Subcutaneous adipose tissue (tissue), 4 donors: ENCODE measurements around the gene CEP55. TPM values are rescaled to one million over a fixed set of nuclear protein-coding genes. Genes with fewer than 3 reads are reported as not detected.

Source experiments
- CTCF ChIP-seq: fragments of 450-650 bp; IDR thresholded peaks from one replicate; pipeline ENCODE4 v1.5.1; 2016; ENCODE audit warnings: low read depth, mild to moderate bottlenecking, control low read depth, antibody characterized with exemption, moderate library complexity
- small RNA-seq: library from RNA; depleted of rRNA; stranded (forward); fragments of <200 nt; gene quantifications from one replicate; pipeline ENCODE3, GENCODE V24; 2016
- total RNA-seq, 4 donors: library from RNA; depleted of rRNA; stranded (reverse); fragments of >200 nt; gene quantifications; one replicate each; pipeline ENCODE4 v1.1.0, GENCODE V29; 2016

The CEP55 gene
- total RNA-seq, 4 donors from 2014 or later, result 0.19 to 4.2 (median 1.5) TPM

GRCh38 chr10:93570383-93570782, 74.0 kb downstream of the CEP55 start:
- no peak for TF ChIP-seq CTCF

- no peak for TF ChIP-seq CTCF
Measured at GRCh38 chr10:93572606-93573005, 76.2 kb downstream of the CEP55 start.

GRCh38 chr10:93573051-93573909, 76.9 kb downstream of the CEP55 start:
- no peak for TF ChIP-seq CTCF

- TF ChIP-seq CTCF, result no peak
Measured at GRCh38 chr10:93573924-93574323, 77.5 kb downstream of the CEP55 start.

- no peak for TF ChIP-seq CTCF
Measured at GRCh38 chr10:93576888-93577287, 80.5 kb downstream of the CEP55 start.

- TF ChIP-seq CTCF, result no peak
Measured at GRCh38 chr10:93577565-93577964, 81.2 kb downstream of the CEP55 start.

Small RNA genes lying within 50 kb of the gene (small RNA-seq; reads per million reads assigned to genes)
- not detected for gene RNA5SP323

Other genes starting within 250 kb of the CEP55 start
- 100 to 1,000 TPM in 2 of 4 donors, 10 to 100 TPM in 2; 46.8 to 139 (median 90.2) TPM for gene MYOF, start 14.3 kb upstream of the CEP55 start, total RNA-seq
- gene FFAR4, start 70.1 kb downstream of the CEP55 start, total RNA-seq, result 1 to 10 TPM; 1.1 to 5.8 (median 1.7) TPM
- 1,000 to 10,000 TPM in 3 of 4 donors, 100 to 1,000 TPM in 1; 628 to 1,485 (median 1,176) TPM for gene RBP4, start 104.6 kb downstream of the CEP55 start, total RNA-seq
- gene PDE6C, start 115.9 kb downstream of the CEP55 start, total RNA-seq, result not detected
- gene FRA10AC1, start 206.0 kb downstream of the CEP55 start, total RNA-seq, result 10 to 100 TPM; 13.1 to 30.3 (median 21.4) TPM